ENCODE results near the gene ANAPC13.

Gene ANAPC13

DNA sequence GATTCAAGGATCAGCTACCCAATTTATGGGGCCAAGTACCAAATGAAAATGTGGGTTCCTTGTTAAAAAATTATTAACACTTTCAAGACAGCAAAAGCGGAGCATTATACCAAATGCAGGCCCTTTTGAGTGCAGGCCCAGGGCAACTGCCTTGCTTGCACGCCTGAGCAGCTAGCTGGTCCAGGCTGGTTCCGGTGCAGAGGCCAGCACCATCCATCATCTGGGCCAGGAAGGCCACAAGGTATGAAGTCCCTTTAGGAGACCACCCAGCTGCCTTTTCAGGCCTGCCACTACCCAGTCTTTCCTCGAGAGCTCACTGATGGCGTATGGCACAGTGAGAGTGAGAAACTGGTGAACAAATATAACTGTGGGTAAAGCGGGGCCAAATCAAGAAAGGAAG is 13.0 kb downstream of the ANAPC13 start:
- Histone ChIP-seq H3K4me3 (ENCODE audit: insufficient read depth, low read depth, low read length, poor library complexity, severe bottlenecking) (no peak overlapping the region), H3K4me1 (ENCODE audit: control insufficient read depth, insufficient read depth, low read length, poor library complexity, severe bottlenecking) (no peaks in the 10 kb centered on the region), H3K27ac (ENCODE audit: insufficient read depth, low read length, poor library complexity, severe bottlenecking) (no peak overlapping the region), H3K27me3 (replicated peaks; ENCODE audit: control insufficient read depth, insufficient read depth, low read length, poor library complexity, severe bottlenecking) (no peaks in the 10 kb centered on the region), H3K9me3 (ENCODE audit: control insufficient read depth, low read length) (no peaks in the 10 kb centered on the region), H3K36me3 (ENCODE audit: control insufficient read depth, insufficient read depth, low read length) (peaks cover 21% of the 10 kb centered on the region)
- no peak for DNase-seq

DNA sequence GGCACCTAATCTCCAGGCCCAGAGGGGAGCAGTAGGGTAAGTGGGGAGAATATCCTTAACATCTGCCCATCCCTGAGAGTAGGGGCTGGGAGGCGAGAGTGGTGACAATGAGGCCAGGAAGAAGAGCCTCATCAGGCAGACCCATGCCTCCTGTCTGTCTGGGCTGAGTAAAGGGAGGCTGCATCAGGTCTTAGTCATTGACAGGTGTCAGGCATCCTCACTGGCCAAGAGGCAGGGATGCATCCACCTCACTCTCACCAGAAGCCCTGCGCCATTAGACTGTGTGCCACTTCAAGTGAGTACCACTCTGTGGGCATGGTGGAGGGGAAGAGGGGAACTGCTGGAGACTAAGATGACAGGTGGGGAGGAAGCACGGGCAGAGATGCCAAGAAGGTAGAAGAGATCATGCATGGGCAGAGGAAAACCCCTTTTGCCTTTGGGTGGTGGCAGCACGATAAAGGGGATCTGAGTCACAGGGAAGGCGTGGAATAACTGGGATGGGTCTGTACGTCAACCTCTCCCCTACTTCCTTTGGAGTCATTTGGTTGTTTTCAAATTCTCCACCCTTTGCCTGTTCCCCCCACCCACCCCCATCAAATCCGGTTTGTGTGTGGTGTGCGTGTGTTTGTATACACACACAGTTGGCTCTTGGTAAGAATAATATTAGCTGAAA is 14.1 kb downstream of the ANAPC13 start:
- Histone ChIP-seq H3K9me3 (ENCODE audit: control insufficient read depth, low read length) (no peaks in the 10 kb centered on the region), H3K36me3 (ENCODE audit: control insufficient read depth, insufficient read depth, low read length) (peaks cover 9% of the 10 kb centered on the region), H3K4me1 (ENCODE audit: control insufficient read depth, insufficient read depth, low read length, poor library complexity, severe bottlenecking) (no peaks in the 10 kb centered on the region), H3K27me3 (replicated peaks; ENCODE audit: control insufficient read depth, insufficient read depth, low read length, poor library complexity, severe bottlenecking) (no peaks in the 10 kb centered on the region), H3K27ac (ENCODE audit: insufficient read depth, low read length, poor library complexity, severe bottlenecking) (no peak overlapping the region), H3K4me3 (ENCODE audit: insufficient read depth, low read depth, low read length, poor library complexity, severe bottlenecking) (no peak overlapping the region)
- DNase-seq = no peak

DNA sequence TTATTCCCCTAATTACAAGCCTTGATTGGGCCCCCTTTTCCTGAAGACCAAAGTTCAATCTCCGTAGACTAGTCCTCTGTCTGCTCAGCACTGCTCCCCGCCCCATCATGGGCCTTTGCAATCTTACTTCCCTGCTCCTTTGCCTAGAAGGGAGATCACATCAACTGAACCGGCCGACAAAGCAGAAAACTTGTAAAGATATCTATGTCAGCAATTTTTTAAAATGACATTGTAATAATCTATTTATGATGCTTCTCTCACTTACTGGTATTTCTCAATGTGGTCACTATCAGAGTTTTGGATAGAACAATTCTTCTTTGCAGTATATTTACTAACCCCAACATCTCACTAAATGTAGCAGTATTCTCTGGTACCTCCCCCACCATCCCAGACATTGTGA is 17.3 kb downstream of the ANAPC13 start:
- Histone ChIP-seq H3K27ac (ENCODE audit: insufficient read depth, low read length, poor library complexity, severe bottlenecking) (no peak overlapping the region), H3K4me3 (ENCODE audit: insufficient read depth, low read depth, low read length, poor library complexity, severe bottlenecking) (no peak overlapping the region), H3K9me3 (ENCODE audit: control insufficient read depth, low read length) (no peaks in the 10 kb centered on the region), H3K4me1 (ENCODE audit: control insufficient read depth, insufficient read depth, low read length, poor library complexity, severe bottlenecking) (no peaks in the 10 kb centered on the region), H3K27me3 (replicated peaks; ENCODE audit: control insufficient read depth, insufficient read depth, low read length, poor library complexity, severe bottlenecking) (no peaks in the 10 kb centered on the region), H3K36me3 (ENCODE audit: control insufficient read depth, insufficient read depth, low read length) (no peaks in the 10 kb centered on the region)
- no peak for DNase-seq

DNA sequence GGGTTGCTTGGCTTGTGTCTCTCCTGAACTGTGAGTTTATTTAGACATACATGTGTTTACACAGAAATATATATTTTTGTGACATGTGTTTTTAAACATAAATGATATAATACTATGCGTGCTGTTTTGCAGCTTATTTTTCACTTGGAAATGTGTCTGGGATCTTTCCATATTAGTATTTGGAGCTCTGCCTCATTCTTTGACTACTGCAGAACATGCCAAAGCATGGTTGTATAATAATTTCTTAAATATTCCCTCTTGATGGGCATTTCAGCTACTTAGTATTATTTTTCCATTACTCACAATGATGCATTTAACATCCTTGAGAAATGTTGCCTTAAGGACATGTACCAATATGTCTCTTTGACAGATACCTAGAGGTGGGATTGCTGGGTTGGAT is 19.5 kb downstream of the ANAPC13 start:
- Histone ChIP-seq H3K4me1 (ENCODE audit: control insufficient read depth, insufficient read depth, low read length, poor library complexity, severe bottlenecking) (no peaks in the 10 kb centered on the region), H3K36me3 (ENCODE audit: control insufficient read depth, insufficient read depth, low read length) (no peaks in the 10 kb centered on the region), H3K27ac (ENCODE audit: insufficient read depth, low read length, poor library complexity, severe bottlenecking) (no peak overlapping the region), H3K9me3 (ENCODE audit: control insufficient read depth, low read length) (no peaks in the 10 kb centered on the region), H3K27me3 (replicated peaks; ENCODE audit: control insufficient read depth, insufficient read depth, low read length, poor library complexity, severe bottlenecking) (no peaks in the 10 kb centered on the region), H3K4me3 (ENCODE audit: insufficient read depth, low read depth, low read length, poor library complexity, severe bottlenecking) (no peak overlapping the region)
- no peak for DNase-seq

DNA sequence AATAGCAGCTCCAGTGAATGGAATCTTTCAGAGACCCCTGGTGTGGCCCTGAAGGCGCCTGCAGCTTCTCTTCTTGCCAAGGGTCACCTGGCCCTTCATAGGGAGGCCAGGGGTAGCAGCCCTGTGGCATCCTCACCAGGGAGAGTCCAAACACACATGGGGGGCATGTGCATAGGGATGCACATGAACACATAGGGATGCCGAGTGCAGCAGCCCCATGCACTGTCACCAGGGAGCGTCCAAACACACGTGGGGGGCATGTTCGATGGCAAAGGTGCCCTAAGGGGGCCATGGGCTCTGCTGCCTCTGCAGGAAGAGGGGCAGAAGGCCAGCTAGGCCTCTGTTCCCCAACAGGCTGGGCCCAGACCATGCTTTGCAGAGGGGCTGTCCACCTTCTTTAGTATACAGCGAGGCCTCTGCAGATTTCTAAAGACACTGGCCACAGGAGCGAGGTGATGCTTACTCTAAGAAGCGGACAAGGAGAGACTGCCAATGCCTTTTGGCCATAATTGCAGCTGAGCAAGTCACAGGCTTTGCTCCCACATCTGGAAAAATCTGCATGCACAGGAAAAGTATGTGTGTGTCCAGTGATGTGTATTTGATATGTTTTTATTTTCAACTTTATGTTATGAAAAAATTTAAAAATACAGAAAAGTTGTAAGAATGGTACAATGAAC is 21.0 kb downstream of the ANAPC13 start:
- no peaks in the 10 kb centered on the region for H3K9me3 ChIP-seq (ENCODE audit: control insufficient read depth, low read length)
- no peak for DNase-seq
- no peaks in the 10 kb centered on the region for H3K27me3 ChIP-seq (replicated peaks; ENCODE audit: control insufficient read depth, insufficient read depth, low read length, poor library complexity, severe bottlenecking)
- no peaks in the 10 kb centered on the region for H3K36me3 ChIP-seq (ENCODE audit: control insufficient read depth, insufficient read depth, low read length)
- H3K4me1 ChIP-seq (ENCODE audit: control insufficient read depth, insufficient read depth, low read length, poor library complexity, severe bottlenecking) = no peaks in the 10 kb centered on the region
- H3K4me3 ChIP-seq (ENCODE audit: insufficient read depth, low read depth, low read length, poor library complexity, severe bottlenecking) = no peak overlapping the region
- H3K27ac ChIP-seq (ENCODE audit: insufficient read depth, low read length, poor library complexity, severe bottlenecking) = no peak overlapping the region

DNA sequence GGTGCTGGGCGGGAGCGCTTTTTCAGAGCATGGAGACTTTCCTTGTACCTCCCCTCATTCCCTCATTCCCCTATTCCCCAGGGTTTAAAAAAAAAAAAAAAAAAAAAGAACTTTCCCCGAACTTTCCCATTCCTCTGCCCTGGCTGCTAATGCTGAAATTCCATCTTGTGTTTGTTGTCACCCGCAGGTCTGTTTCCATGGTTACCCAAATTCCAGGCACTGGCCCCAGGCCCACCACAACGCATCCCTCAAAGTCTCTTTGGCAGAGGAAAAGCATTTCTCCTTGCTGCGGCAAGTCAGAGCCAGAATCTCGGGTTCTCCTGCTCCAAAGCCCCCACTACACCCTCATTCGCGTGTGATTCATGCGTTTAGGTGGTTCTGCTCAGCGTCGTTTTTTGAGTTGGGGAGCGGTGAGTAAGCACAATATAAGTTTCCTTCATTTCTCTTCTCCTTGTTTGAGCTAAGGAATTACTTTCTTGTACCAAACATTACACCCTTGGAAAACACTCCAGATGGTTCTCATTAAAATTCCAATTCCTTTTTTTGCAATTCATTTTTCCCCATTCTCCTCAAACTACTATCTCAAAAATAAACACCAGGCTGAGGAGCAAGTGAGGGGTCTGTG is 21.6 kb downstream of the ANAPC13 start:
- no peaks in the 10 kb centered on the region for H3K27me3 ChIP-seq (replicated peaks; ENCODE audit: control insufficient read depth, insufficient read depth, low read length, poor library complexity, severe bottlenecking)
- H3K4me1 ChIP-seq (ENCODE audit: control insufficient read depth, insufficient read depth, low read length, poor library complexity, severe bottlenecking) = no peaks in the 10 kb centered on the region
- DNase-seq = no peak
- H3K9me3 ChIP-seq (ENCODE audit: control insufficient read depth, low read length) = no peaks in the 10 kb centered on the region
- H3K27ac ChIP-seq (ENCODE audit: insufficient read depth, low read length, poor library complexity, severe bottlenecking) = no peak overlapping the region
- H3K36me3 ChIP-seq (ENCODE audit: control insufficient read depth, insufficient read depth, low read length) = no peaks in the 10 kb centered on the region
- H3K4me3 ChIP-seq (ENCODE audit: insufficient read depth, low read depth, low read length, poor library complexity, severe bottlenecking) = no peak overlapping the region

DNA sequence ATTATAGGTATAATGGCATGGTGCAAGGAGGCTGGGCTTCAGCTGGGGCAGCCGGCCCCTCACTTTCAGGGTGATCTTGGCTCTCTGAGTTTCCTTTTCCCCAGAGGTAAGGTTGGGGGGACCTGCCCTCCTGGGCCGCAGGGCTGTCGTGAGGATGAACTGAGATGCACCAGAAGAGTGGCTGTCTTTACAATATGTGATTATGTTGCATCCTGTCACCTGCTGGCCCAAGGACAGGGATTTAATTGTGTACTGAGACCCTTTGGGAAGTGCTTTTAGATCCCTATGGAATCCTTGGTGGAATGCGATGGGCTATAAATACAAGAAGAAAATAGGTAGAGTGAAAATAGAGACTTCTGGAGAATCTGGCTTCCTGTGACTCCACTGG is 22.1 kb downstream of the ANAPC13 start:
- no peaks in the 10 kb centered on the region for H3K27me3 ChIP-seq (replicated peaks; ENCODE audit: control insufficient read depth, insufficient read depth, low read length, poor library complexity, severe bottlenecking)
- H3K4me1 ChIP-seq (ENCODE audit: control insufficient read depth, insufficient read depth, low read length, poor library complexity, severe bottlenecking) = no peaks in the 10 kb centered on the region
- no peaks in the 10 kb centered on the region for H3K9me3 ChIP-seq (ENCODE audit: control insufficient read depth, low read length)
- H3K27ac ChIP-seq (ENCODE audit: insufficient read depth, low read length, poor library complexity, severe bottlenecking) = no peak overlapping the region
- no peak for DNase-seq
- H3K4me3 ChIP-seq (ENCODE audit: insufficient read depth, low read depth, low read length, poor library complexity, severe bottlenecking) = no peak overlapping the region
- H3K36me3 ChIP-seq (ENCODE audit: control insufficient read depth, insufficient read depth, low read length) = no peaks in the 10 kb centered on the region

DNA sequence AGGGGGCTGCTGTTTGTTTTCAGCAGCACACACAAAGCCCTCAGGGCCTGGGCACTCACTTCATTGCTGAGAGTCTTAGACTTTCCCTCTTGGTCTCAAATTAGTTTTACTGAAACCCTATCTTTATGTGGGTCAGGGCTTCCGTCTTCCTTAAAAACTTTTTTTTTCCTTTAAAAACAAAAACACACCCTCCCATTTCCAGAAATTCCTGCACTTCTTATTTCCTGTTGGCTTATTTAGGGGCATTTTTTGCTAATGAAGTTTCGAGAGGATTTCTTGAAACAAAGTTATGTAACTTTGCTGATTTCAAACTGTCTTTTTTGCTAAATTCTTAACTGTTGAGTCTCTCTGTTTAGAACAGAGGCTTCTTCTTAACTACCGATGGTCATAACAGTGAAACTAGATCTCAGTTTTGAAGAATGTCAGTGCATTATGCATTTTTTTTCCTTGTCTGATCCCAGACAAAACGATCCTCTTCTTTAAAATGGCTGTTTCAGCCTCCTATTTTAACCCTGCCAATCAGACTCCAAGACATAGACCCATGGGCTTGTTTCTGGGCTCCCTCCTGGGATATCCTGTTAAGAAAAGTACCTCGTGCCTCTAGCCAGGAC is 23.3 kb downstream of the ANAPC13 start:
- Histone ChIP-seq H3K36me3 (ENCODE audit: control insufficient read depth, insufficient read depth, low read length) (no peaks in the 10 kb centered on the region), H3K4me1 (ENCODE audit: control insufficient read depth, insufficient read depth, low read length, poor library complexity, severe bottlenecking) (no peaks in the 10 kb centered on the region), H3K4me3 (ENCODE audit: insufficient read depth, low read depth, low read length, poor library complexity, severe bottlenecking) (no peak overlapping the region), H3K27me3 (replicated peaks; ENCODE audit: control insufficient read depth, insufficient read depth, low read length, poor library complexity, severe bottlenecking) (no peaks in the 10 kb centered on the region), H3K9me3 (ENCODE audit: control insufficient read depth, low read length) (no peaks in the 10 kb centered on the region), H3K27ac (ENCODE audit: insufficient read depth, low read length, poor library complexity, severe bottlenecking) (no peak overlapping the region)
- DNase-seq = no peak

DNA sequence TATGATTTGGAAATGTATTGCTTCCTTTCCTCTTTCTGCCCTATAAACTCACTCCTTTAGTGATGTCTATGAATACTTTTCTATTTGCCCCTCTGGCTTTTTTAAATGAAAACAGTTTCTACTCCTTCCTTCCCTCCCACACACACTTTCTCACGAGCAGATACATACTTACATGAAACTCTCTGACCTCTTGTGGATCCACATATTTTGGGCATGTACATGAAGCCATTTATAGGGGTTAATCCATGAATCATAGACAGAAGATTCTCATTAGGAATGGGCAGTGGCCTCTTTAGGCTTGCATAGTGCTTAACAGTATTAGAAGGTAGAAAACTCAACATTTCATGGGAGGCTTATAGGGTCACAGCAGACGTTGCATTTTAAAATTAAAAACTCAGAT is 24.8 kb downstream of the ANAPC13 start:
- Histone ChIP-seq H3K9me3 (ENCODE audit: control insufficient read depth, low read length) (no peaks in the 10 kb centered on the region), H3K27me3 (replicated peaks; ENCODE audit: control insufficient read depth, insufficient read depth, low read length, poor library complexity, severe bottlenecking) (no peaks in the 10 kb centered on the region), H3K4me3 (ENCODE audit: insufficient read depth, low read depth, low read length, poor library complexity, severe bottlenecking) (no peak overlapping the region), H3K4me1 (ENCODE audit: control insufficient read depth, insufficient read depth, low read length, poor library complexity, severe bottlenecking) (no peaks in the 10 kb centered on the region), H3K36me3 (ENCODE audit: control insufficient read depth, insufficient read depth, low read length) (no peaks in the 10 kb centered on the region), H3K27ac (ENCODE audit: insufficient read depth, low read length, poor library complexity, severe bottlenecking) (no peak overlapping the region)
- DNase-seq = no peak

DNA sequence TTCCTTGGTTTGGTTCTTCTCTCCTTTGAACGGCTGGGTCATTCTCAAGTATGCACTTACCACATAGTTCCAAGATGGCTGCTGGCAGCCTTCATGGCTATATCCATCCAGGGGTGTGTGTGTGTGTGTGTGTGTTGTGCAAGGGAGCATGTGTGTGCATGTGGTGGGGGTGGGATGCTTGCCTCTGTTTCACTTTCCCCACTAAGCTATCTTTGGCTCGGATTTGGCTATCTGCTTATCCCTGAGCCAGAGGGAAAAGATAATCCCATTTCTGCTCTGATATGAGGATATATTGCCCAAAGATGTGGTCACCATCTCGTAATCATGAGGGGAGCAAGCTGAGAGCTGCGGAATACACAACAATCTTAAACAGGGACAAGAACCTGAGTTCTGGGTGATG is 26.2 kb downstream of the ANAPC13 start:
- Histone ChIP-seq H3K27me3 (replicated peaks; ENCODE audit: control insufficient read depth, insufficient read depth, low read length, poor library complexity, severe bottlenecking) (no peaks in the 10 kb centered on the region), H3K4me3 (ENCODE audit: insufficient read depth, low read depth, low read length, poor library complexity, severe bottlenecking) (no peak overlapping the region), H3K36me3 (ENCODE audit: control insufficient read depth, insufficient read depth, low read length) (no peaks in the 10 kb centered on the region), H3K9me3 (ENCODE audit: control insufficient read depth, low read length) (no peaks in the 10 kb centered on the region), H3K27ac (ENCODE audit: insufficient read depth, low read length, poor library complexity, severe bottlenecking) (no peak overlapping the region), H3K4me1 (ENCODE audit: control insufficient read depth, insufficient read depth, low read length, poor library complexity, severe bottlenecking) (no peaks in the 10 kb centered on the region)
- DNase-seq = no peak

Data from effector memory CD4-positive, alpha-beta T cell (primary cell).